Measurements from ENCODE around the gene RAPGEF6. TPM values are rescaled to one million over a fixed set of nuclear protein-coding genes. Genes with fewer than 3 reads are reported as not detected.

Gene RAPGEF6
- total and polyA plus RNA-seq, 2 of the 4 experiments (the other 2 are of a cell fraction): 5.8 to 18.8 TPM

DNA sequence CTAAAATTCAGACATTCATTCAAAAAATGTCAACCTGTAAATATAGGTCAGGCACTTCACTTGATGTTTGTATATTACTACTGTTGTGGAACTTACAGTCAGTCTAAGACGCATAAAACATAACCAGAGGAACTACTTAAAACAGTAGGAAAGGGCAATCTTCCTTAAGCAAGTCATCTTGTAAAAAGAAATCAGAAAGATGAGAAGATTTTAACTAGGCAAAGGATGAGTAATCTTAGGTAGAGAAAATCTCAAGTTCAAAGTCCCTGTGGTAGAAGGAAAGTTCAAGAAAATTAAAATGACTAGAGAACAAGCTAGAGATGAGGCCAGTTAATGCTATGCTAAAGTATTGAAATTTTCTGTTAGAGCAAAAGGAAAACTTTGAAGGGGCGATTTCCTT lies 152.4 kb downstream of the RAPGEF6 start:
- Histone ChIP-seq H3K9me3 (ENCODE audit: control insufficient read depth, insufficient read depth, low read length) (0 out of 2 replicates have a peak, but pooled peaks cover 1% of the 10 kb centered on the region), H2AFZ (replicated peaks; ENCODE audit: low read length, poor library complexity) (no peak overlapping the region), H4K8ac (ENCODE audit: low read depth in 2 of 2, low read length in 2 of 2) (no peak overlapping the region), H3K27ac (ENCODE audit: insufficient read depth, low read length) (no peak overlapping the region), H2AK5ac (ENCODE audit: low read depth, low read length) (no peak overlapping the region), H3K27me3 (ENCODE audit: control insufficient read depth, insufficient read depth, low read length) (no peaks in the 10 kb centered on the region), H3K4me1 (ENCODE audit: control insufficient read depth, insufficient read depth, low read length) (no peaks in the 10 kb centered on the region), H3K14ac (replicated peaks; ENCODE audit: low read depth, low read length) (no peak overlapping the region), H3K79me1 (ENCODE audit: low read depth in 1 of 2, low read length in 2 of 2) (peaks cover 0 to 2% of the 10 kb centered on the region in 2 experiments; a peak in 3 of 4 replicates), H3K18ac (ENCODE audit: low read depth, low read length) (no peak overlapping the region), H2BK15ac (ENCODE audit: low read depth, low read length) (no peak overlapping the region), H3K4me3 (ENCODE audit: insufficient read depth, low read depth, low read length) (no peak overlapping the region), H2BK120ac (ENCODE audit: low read depth, low read length) (no peak overlapping the region), H2AK9ac (replicated peaks; ENCODE audit: low read depth, low read length, poor library complexity) (no peak overlapping the region), H3K56ac (ENCODE audit: extremely low read depth, insufficient read depth, low read length) (no peak overlapping the region), H3K23ac (ENCODE audit: low read depth, low read length) (no peak overlapping the region), H2BK20ac (ENCODE audit: low read depth, low read length) (no peak overlapping the region), H3K4me2 (ENCODE audit: low read depth, low read length) (no peak overlapping the region), H4K91ac (ENCODE audit: insufficient read depth, low read depth, low read length) (no peak overlapping the region), H3K9me1 (ENCODE audit: insufficient read depth, low read length) (no peaks in the 10 kb centered on the region), H4K20me1 (ENCODE audit: insufficient read depth, low read length) (no peaks in the 10 kb centered on the region), H4K5ac (ENCODE audit: low read depth, low read length) (no peak overlapping the region), H2BK5ac (ENCODE audit: low read depth, low read length, poor library complexity, severe bottlenecking) (no peak overlapping the region), H3K9ac (ENCODE audit: low read depth, low read length) (no peak overlapping the region), H3K36me3 (ENCODE audit: control insufficient read depth, insufficient read depth, low read length) (peaks cover 5% of the 10 kb centered on the region), H3K4ac (ENCODE audit: low read depth, low read length) (no peak overlapping the region)
- WGBS, 2 experiments (ENCODE audit: extremely low coverage in 2 of 2, insufficient read length in 1 of 2): 100% methylated on average over 1 of the region's 2 CpGs; no CpG with 5 or more reads in 1 of the 2 experiments
- BruUV-seq (replicated peaks): no TSS peak
- dilution Hi-C loops (cut with HindIII; ENCODE audit: low sequenced_read_pairs, unreplicated experiment) (no loop called here), in situ Hi-C loops (cut with MboI; ENCODE audit: low sequenced_read_pairs) (no loop called here), intact Hi-C loops (cut with micrococcal nuclease) (no loop called here)
- no peak for DNase-seq
- POLR2A ChIA-PET (ENCODE audit: unreplicated experiment): no interaction called here
- TF ChIP-seq, protein P1, sequence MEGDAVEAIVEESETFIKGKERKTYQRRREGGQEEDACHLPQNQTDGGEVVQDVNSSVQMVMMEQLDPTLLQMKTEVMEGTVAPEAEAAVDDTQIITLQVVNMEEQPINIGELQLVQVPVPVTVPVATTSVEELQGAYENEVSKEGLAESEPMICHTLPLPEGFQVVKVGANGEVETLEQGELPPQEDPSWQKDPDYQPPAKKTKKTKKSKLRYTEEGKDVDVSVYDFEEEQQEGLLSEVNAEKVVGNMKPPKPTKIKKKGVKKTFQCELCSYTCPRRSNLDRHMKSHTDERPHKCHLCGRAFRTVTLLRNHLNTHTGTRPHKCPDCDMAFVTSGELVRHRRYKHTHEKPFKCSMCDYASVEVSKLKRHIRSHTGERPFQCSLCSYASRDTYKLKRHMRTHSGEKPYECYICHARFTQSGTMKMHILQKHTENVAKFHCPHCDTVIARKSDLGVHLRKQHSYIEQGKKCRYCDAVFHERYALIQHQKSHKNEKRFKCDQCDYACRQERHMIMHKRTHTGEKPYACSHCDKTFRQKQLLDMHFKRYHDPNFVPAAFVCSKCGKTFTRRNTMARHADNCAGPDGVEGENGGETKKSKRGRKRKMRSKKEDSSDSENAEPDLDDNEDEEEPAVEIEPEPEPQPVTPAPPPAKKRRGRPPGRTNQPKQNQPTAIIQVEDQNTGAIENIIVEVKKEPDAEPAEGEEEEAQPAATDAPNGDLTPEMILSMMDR (conservative IDR thresholded peaks at IDR 0.05; ENCODE audit: low read depth, low read length): no peak
- TF ChIP-seq POLR2A (IDR thresholded peaks at IDR 0.05; ENCODE audit: low read depth, low read length) (no peak), MAFK (IDR thresholded peaks at IDR 0.05; ENCODE audit: low read depth, low read length) (no peak), CEBPB (IDR thresholded peaks at IDR 0.05; ENCODE audit: low read depth, low read length) (no peak), RFX5 (IDR thresholded peaks at IDR 0.05; ENCODE audit: low read depth, low read length) (no peak), BHLHE40 (IDR thresholded peaks at IDR 0.05; ENCODE audit: low read depth, low read length) (no peak), RCOR1 (IDR thresholded peaks at IDR 0.05; ENCODE audit: insufficient replicate concordance, low read length) (no peak), MAZ (IDR thresholded peaks at IDR 0.05; ENCODE audit: borderline replicate concordance, low read depth, low read length) (no peak), MXI1 (IDR thresholded peaks at IDR 0.05; ENCODE audit: borderline replicate concordance, low read depth, low read length) (no peak), NFE2L2 (IDR thresholded peaks at IDR 0.05; ENCODE audit: low read depth, low read length) (no peak), RAD21 (IDR thresholded peaks at IDR 0.05; ENCODE audit: low read length) (no peak), CHD1 (IDR thresholded peaks at IDR 0.05; ENCODE audit: low read depth, low read length) (no peak), SMC3 (IDR thresholded peaks at IDR 0.05; ENCODE audit: low read depth, low read length) (no peak)
- TF ChIP-seq, protein P2, sequence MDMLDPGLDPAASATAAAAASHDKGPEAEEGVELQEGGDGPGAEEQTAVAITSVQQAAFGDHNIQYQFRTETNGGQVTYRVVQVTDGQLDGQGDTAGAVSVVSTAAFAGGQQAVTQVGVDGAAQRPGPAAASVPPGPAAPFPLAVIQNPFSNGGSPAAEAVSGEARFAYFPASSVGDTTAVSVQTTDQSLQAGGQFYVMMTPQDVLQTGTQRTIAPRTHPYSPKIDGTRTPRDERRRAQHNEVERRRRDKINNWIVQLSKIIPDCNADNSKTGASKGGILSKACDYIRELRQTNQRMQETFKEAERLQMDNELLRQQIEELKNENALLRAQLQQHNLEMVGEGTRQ (IDR thresholded peaks at IDR 0.05; ENCODE audit: low read depth, low read length): no peak
- TF ChIP-seq, protein P3, sequence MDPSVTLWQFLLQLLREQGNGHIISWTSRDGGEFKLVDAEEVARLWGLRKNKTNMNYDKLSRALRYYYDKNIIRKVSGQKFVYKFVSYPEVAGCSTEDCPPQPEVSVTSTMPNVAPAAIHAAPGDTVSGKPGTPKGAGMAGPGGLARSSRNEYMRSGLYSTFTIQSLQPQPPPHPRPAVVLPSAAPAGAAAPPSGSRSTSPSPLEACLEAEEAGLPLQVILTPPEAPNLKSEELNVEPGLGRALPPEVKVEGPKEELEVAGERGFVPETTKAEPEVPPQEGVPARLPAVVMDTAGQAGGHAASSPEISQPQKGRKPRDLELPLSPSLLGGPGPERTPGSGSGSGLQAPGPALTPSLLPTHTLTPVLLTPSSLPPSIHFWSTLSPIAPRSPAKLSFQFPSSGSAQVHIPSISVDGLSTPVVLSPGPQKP (IDR thresholded peaks at IDR 0.05; ENCODE audit: borderline replicate concordance, low read depth, low read length): no peak
- no peak for ATAC-seq (ENCODE audit: low read depth)
- CTCF ChIA-PET: no interaction called here

Measured in IMR-90 (cell line).